OCI-LY1 (cell line): ENCODE measurements around the gene CDC27.

Experiments used
- CTCF ChIP-seq: fragments of 200-600 bp; sonication (generic), shearing (Covaris generic); IDR thresholded peaks from 2 replicates; pipeline ENCODE4 v1.5.1; 2017; ENCODE audit warnings: mild to moderate bottlenecking, antibody characterized with exemption, low read length, moderate library complexity, mixed read lengths
- EZH2 ChIP-seq: fragments of 200-600 bp; sonication (generic), shearing (Covaris generic); IDR thresholded peaks from 2 replicates; pipeline ENCODE4 v1.8.0; 2017; ENCODE audit warnings: borderline replicate concordance, mixed run types, mild to moderate bottlenecking, antibody characterized with exemption, low read length, moderate library complexity, mixed read lengths

GRCh38 chr17:47238321-47239010 lies 49.4 kb upstream of the CDC27 start:
- no peak for TF ChIP-seq EZH2
- no peak for TF ChIP-seq CTCF
